ENCODE data around the gene DENND4B. TPM values are rescaled to one million over a fixed set of nuclear protein-coding genes. Genes with fewer than 3 reads are reported as not detected.
A peak's percentile ranks its signal among the peaks of the same experiment; 100 is the strongest.

DENND4B gene
- total and polyA plus RNA-seq, 9 of the 15 experiments (the other 6 are each of a cell fraction or from before 2014, with no cell fraction given) = 9.5 to 80.5 (median 23.1) TPM

DNA sequence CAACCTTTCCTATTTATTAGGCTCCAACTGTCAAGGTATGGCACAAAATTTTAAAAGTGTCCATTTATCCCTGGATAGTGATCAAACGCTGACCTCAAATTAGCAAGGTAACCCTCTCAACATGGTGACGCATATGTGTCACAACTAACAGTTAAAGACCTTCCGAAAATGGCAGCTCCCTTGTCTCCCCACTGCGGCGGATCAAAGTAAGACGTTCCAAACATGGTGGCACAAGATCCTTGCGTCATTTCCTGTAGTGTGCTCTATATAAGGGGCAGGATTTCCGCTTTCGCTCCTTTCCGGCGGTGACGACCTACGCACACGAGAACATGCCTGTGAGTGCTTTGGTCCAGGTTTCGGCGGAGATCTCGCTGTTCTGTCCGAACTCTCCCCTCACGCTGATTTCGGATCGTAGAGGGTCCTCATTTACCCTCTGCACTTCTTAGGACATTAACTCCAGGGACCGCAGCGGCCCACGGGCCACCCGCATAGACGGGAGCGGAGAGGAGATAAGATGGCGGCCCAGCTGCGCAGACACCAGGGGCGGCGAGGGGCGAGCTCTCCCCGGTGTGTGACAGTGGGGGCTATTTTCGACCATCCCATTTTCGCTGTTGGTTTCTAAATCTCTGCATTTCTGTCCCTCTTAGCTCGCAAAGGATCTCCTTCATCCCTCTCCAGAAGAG, 44.1 kb upstream of the DENND4B start, which contains the start of gene RPS27 (continued):
- TF ChIP-seq, protein P1, sequence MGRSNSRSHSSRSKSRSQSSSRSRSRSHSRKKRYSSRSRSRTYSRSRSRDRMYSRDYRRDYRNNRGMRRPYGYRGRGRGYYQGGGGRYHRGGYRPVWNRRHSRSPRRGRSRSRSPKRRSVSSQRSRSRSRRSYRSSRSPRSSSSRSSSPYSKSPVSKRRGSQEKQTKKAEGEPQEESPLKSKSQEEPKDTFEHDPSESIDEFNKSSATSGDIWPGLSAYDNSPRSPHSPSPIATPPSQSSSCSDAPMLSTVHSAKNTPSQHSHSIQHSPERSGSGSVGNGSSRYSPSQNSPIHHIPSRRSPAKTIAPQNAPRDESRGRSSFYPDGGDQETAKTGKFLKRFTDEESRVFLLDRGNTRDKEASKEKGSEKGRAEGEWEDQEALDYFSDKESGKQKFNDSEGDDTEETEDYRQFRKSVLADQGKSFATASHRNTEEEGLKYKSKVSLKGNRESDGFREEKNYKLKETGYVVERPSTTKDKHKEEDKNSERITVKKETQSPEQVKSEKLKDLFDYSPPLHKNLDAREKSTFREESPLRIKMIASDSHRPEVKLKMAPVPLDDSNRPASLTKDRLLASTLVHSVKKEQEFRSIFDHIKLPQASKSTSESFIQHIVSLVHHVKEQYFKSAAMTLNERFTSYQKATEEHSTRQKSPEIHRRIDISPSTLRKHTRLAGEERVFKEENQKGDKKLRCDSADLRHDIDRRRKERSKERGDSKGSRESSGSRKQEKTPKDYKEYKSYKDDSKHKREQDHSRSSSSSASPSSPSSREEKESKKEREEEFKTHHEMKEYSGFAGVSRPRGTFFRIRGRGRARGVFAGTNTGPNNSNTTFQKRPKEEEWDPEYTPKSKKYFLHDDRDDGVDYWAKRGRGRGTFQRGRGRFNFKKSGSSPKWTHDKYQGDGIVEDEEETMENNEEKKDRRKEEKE (IDR thresholded peaks at IDR 0.05; ENCODE audit: borderline replicate concordance in 1 of 2, control insufficient read depth in 1 of 2, low read depth in 2 of 2, low read length in 1 of 2) = 0 out of 4 replicates have a peak, but pooled peaks of 1 of the 2 experiments have one; percentile 22
- TF ChIP-seq, protein P2, sequence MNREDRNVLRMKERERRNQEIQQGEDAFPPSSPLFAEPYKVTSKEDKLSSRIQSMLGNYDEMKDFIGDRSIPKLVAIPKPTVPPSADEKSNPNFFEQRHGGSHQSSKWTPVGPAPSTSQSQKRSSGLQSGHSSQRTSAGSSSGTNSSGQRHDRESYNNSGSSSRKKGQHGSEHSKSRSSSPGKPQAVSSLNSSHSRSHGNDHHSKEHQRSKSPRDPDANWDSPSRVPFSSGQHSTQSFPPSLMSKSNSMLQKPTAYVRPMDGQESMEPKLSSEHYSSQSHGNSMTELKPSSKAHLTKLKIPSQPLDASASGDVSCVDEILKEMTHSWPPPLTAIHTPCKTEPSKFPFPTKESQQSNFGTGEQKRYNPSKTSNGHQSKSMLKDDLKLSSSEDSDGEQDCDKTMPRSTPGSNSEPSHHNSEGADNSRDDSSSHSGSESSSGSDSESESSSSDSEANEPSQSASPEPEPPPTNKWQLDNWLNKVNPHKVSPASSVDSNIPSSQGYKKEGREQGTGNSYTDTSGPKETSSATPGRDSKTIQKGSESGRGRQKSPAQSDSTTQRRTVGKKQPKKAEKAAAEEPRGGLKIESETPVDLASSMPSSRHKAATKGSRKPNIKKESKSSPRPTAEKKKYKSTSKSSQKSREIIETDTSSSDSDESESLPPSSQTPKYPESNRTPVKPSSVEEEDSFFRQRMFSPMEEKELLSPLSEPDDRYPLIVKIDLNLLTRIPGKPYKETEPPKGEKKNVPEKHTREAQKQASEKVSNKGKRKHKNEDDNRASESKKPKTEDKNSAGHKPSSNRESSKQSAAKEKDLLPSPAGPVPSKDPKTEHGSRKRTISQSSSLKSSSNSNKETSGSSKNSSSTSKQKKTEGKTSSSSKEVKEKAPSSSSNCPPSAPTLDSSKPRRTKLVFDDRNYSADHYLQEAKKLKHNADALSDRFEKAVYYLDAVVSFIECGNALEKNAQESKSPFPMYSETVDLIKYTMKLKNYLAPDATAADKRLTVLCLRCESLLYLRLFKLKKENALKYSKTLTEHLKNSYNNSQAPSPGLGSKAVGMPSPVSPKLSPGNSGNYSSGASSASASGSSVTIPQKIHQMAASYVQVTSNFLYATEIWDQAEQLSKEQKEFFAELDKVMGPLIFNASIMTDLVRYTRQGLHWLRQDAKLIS (CRISPR knock-in tag; IDR thresholded peaks at IDR 0.05) = peak; percentile 99
- no peak for TF ChIP-seq SETDB1 (IDR thresholded peaks at IDR 0.05; ENCODE audit: low read length)
- TF ChIP-seq, protein P3, sequence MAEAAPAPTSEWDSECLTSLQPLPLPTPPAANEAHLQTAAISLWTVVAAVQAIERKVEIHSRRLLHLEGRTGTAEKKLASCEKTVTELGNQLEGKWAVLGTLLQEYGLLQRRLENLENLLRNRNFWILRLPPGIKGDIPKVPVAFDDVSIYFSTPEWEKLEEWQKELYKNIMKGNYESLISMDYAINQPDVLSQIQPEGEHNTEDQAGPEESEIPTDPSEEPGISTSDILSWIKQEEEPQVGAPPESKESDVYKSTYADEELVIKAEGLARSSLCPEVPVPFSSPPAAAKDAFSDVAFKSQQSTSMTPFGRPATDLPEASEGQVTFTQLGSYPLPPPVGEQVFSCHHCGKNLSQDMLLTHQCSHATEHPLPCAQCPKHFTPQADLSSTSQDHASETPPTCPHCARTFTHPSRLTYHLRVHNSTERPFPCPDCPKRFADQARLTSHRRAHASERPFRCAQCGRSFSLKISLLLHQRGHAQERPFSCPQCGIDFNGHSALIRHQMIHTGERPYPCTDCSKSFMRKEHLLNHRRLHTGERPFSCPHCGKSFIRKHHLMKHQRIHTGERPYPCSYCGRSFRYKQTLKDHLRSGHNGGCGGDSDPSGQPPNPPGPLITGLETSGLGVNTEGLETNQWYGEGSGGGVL (CRISPR knock-in tag; IDR thresholded peaks at IDR 0.05) = no peak
- no peak for TF ChIP-seq EHMT2 (IDR thresholded peaks at IDR 0.05)
- TF ChIP-seq MBD2 (IDR thresholded peaks at IDR 0.05; ENCODE audit: borderline replicate concordance, low read depth) = peak; percentile 94; the same call in 1 of the 2 replicates
- TF ChIP-seq HOXB6 (CRISPR knock-in tag; IDR thresholded peaks at IDR 0.05; ENCODE audit: borderline replicate concordance) = 0 out of 2 replicates have a peak, but pooled peaks have one; percentile 60
- TF ChIP-seq, protein P4, sequence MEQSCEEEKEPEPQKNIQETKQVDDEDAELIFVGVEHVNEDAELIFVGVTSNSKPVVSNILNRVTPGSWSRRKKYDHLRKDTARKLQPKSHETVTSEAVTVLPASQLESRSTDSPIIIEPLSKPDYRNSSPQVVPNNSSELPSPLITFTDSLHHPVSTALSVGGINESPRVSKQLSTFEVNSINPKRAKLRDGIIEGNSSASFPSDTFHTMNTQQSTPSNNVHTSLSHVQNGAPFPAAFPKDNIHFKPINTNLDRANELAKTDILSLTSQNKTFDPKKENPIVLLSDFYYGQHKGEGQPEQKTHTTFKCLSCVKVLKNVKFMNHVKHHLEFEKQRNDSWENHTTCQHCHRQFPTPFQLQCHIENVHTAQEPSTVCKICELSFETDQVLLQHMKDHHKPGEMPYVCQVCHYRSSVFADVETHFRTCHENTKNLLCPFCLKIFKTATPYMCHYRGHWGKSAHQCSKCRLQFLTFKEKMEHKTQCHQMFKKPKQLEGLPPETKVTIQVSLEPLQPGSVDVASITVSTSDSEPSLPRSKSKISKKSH (CRISPR knock-in tag; IDR thresholded peaks at IDR 0.05) = no peak
- peak; percentile 37; the same call in 1 of the 2 replicates for TF ChIP-seq NCOA1 (IDR thresholded peaks at IDR 0.05; ENCODE audit: low read depth)
- no peak for TF ChIP-seq ZNF75A (CRISPR knock-in tag; IDR thresholded peaks at IDR 0.05)
- TF ChIP-seq ZNF175 (CRISPR knock-in tag; IDR thresholded peaks at IDR 0.05; ENCODE audit: low read depth) = peak; percentile 89
- 0 out of 2 replicates have a peak, but pooled peaks have one; percentile 27 for TF ChIP-seq ZNF76 (CRISPR knock-in tag; IDR thresholded peaks at IDR 0.05; ENCODE audit: borderline replicate concordance)
- 0 out of 4 replicates have a peak, but pooled peaks of 1 of the 2 experiments have one; percentile 45 for TF ChIP-seq TRIM24 (IDR thresholded peaks at IDR 0.05)

Data from K562 (cell line).